Measurements from ENCODE around the gene PWWP2B.

- TF ChIP-seq FOXM1 (IDR thresholded peaks at IDR 0.05; ENCODE audit: borderline replicate concordance) (no peak), SP1 (IDR thresholded peaks at IDR 0.05) (no peak), ARNT (IDR thresholded peaks at IDR 0.05) (no peak), FOXK2 (IDR thresholded peaks at IDR 0.05) (no peak), TARDBP (IDR thresholded peaks at IDR 0.05) (no peak), HDGF (IDR thresholded peaks at IDR 0.05; ENCODE audit: borderline replicate concordance) (no peak), BHLHE40 (IDR thresholded peaks at IDR 0.05; ENCODE audit: borderline replicate concordance) (no peak)
Observed at GRCh38 chr10:132409667-132410028, 12.6 kb downstream of the PWWP2B start.

All from HEK293T (cell line).